Urinary bladder (tissue), 4 donors: ENCODE results near the gene SLC9C2. TPM values are rescaled to one million over a fixed set of nuclear protein-coding genes. Genes with fewer than 3 reads are reported as not detected.

ENCODE experiments used
- DNase-seq: peaks from one replicate; pipeline ENCODE4 v3.0.0-alpha.2; 2015; ENCODE audit errors: extremely low spot score
- H3K27ac ChIP-seq: one replicate; pipeline ENCODE4 v1.5.1; 2013; ENCODE audit warnings: low read depth, mild to moderate bottlenecking, moderate library complexity
- H3K36me3 ChIP-seq: one replicate; pipeline ENCODE4 v1.6.1; 2013; ENCODE audit warnings: mild to moderate bottlenecking, moderate library complexity; ENCODE audit not compliant: insufficient read depth
- H3K4me1 ChIP-seq: one replicate; pipeline ENCODE4 v1.6.1; 2013; ENCODE audit warnings: mild to moderate bottlenecking, moderate library complexity; ENCODE audit not compliant: insufficient read depth
- H3K4me3 ChIP-seq: one replicate; pipeline ENCODE4 v1.5.1; 2013; ENCODE audit warnings: low read depth, low read length
- WGBS: extraction: QIAGEN DNeasy Blood & Tissue Kit; methylation state at CpG from one replicate; pipeline ENCODE4 v1.1.7; 2013; 5-methylcytosine and 5-hydroxymethylcytosine counted together
- polyA plus RNA-seq: library from polyadenylated mRNA; stranded (reverse); fragments of 200-250 nt; gene quantifications from one replicate; pipeline ENCODE4 v1.2.3, GENCODE V29; 2013
- total RNA-seq: library from RNA; depleted of rRNA; stranded (reverse); fragments of >200 nt; gene quantifications from one replicate; pipeline ENCODE4 v1.2.3, GENCODE V29; 2014
- donor health status: healthy with polysubstance abuse.
- donor health status: healthy.

The SLC9C2 gene
- total and polyA plus RNA-seq, 2 donors: not detected

GRCh38 chr1:173562813-173563212 is 40.1 kb downstream of the SLC9C2 start:
- DNase-seq: no peak
- no peak overlapping the region for H3K27ac ChIP-seq
- H3K4me3 ChIP-seq: no peak overlapping the region
- WGBS: 67% methylated on average over 6 of the region's 6 CpGs
- no peaks in the 10 kb centered on the region for H3K4me1 ChIP-seq
- H3K36me3 ChIP-seq: no peaks in the 10 kb centered on the region

- DNase-seq: no peak
- 64% methylated on average over 1 of the region's 1 CpG for WGBS
- H3K27ac ChIP-seq: no peak overlapping the region
These were observed 41.6 kb downstream of the SLC9C2 start for GRCh38 chr1:173561263-173561662.

GRCh38 chr1:173560285-173560880 is 42.5 kb downstream of the SLC9C2 start:
- Histone ChIP-seq H3K4me1 (no peaks in the 10 kb centered on the region), H3K36me3 (no peaks in the 10 kb centered on the region), H3K4me3 (no peak overlapping the region), H3K27ac (no peak overlapping the region)
- WGBS: 90% methylated on average over 3 of the region's 3 CpGs
- no peak for DNase-seq

More at GRCh38 chr1:173561263-173561662, 41.6 kb downstream of the SLC9C2 start:
- H3K36me3 ChIP-seq: no peaks in the 10 kb centered on the region
- no peak overlapping the region for H3K4me3 ChIP-seq
- H3K4me1 ChIP-seq: no peaks in the 10 kb centered on the region

GRCh38 chr1:173555651-173556305 is 47.1 kb downstream of the SLC9C2 start:
- WGBS: 61% methylated on average over 5 of the region's 5 CpGs
- Histone ChIP-seq H3K36me3 (no peaks in the 10 kb centered on the region), H3K27ac (no peak overlapping the region), H3K4me3 (no peak overlapping the region), H3K4me1 (no peaks in the 10 kb centered on the region)
- DNase-seq: no peak

GRCh38 chr1:173554541-173555250 is 48.2 kb downstream of the SLC9C2 start:
- WGBS: 88% methylated on average over 6 of the region's 6 CpGs
- Histone ChIP-seq H3K4me1 (no peaks in the 10 kb centered on the region), H3K27ac (no peak overlapping the region)

GRCh38 chr1:173554089-173554488 is 48.8 kb downstream of the SLC9C2 start:
- no peak overlapping the region for H3K4me3 ChIP-seq
- no peaks in the 10 kb centered on the region for H3K36me3 ChIP-seq
- DNase-seq: no peak
- 83% methylated on average over 4 of the region's 4 CpGs for WGBS
- no peak overlapping the region for H3K27ac ChIP-seq
- H3K4me1 ChIP-seq: no peaks in the 10 kb centered on the region

More at GRCh38 chr1:173554541-173555250, 48.2 kb downstream of the SLC9C2 start:
- no peak for DNase-seq
- H3K4me3 ChIP-seq: no peak overlapping the region
- H3K36me3 ChIP-seq: no peaks in the 10 kb centered on the region

GRCh38 chr1:173553312-173553711 is 49.6 kb downstream of the SLC9C2 start:
- H3K27ac ChIP-seq: no peak overlapping the region
- no peak for DNase-seq
- no peaks in the 10 kb centered on the region for H3K36me3 ChIP-seq
- H3K4me1 ChIP-seq: no peaks in the 10 kb centered on the region
- no peak overlapping the region for H3K4me3 ChIP-seq

- H3K36me3 ChIP-seq: no peaks in the 10 kb centered on the region
- DNase-seq: no peak
- H3K4me1 ChIP-seq: no peaks in the 10 kb centered on the region
- H3K27ac ChIP-seq: no peak overlapping the region
- no peak overlapping the region for H3K4me3 ChIP-seq
- 86% methylated on average over 3 of the region's 3 CpGs for WGBS
These were observed 51.2 kb downstream of the SLC9C2 start for GRCh38 chr1:173551699-173552098.

- Histone ChIP-seq H3K36me3 (no peaks in the 10 kb centered on the region), H3K4me3 (no peak overlapping the region), H3K27ac (no peak overlapping the region), H3K4me1 (no peaks in the 10 kb centered on the region)
- 80% methylated on average over 2 of the region's 2 CpGs for WGBS
- no peak for DNase-seq
These were observed 53.1 kb downstream of the SLC9C2 start for GRCh38 chr1:173549813-173550212.

GRCh38 chr1:173545688-173546087 is 57.2 kb downstream of the SLC9C2 start:
- H3K27ac ChIP-seq: no peak overlapping the region
- DNase-seq: no peak
- no peaks in the 10 kb centered on the region for H3K4me1 ChIP-seq
- no peaks in the 10 kb centered on the region for H3K36me3 ChIP-seq
- H3K4me3 ChIP-seq: no peak overlapping the region
- WGBS: 83% methylated on average over 3 of the region's 3 CpGs

- Histone ChIP-seq H3K36me3 (no peaks in the 10 kb centered on the region), H3K4me1 (no peaks in the 10 kb centered on the region), H3K4me3 (no peak overlapping the region), H3K27ac (no peak overlapping the region)
- DNase-seq: no peak
These were observed 66.6 kb downstream of the SLC9C2 start for GRCh38 chr1:173536223-173536622.

GRCh38 chr1:173532237-173532636 is 70.6 kb downstream of the SLC9C2 start:
- H3K36me3 ChIP-seq: no peaks in the 10 kb centered on the region
- no peak overlapping the region for H3K4me3 ChIP-seq
- DNase-seq: no peak
- no peak overlapping the region for H3K27ac ChIP-seq
- no peaks in the 10 kb centered on the region for H3K4me1 ChIP-seq

- DNase-seq: no peak
- no peaks in the 10 kb centered on the region for H3K4me1 ChIP-seq
- 61% methylated on average over 4 of the region's 4 CpGs for WGBS
- H3K4me3 ChIP-seq: no peak overlapping the region
- no peak overlapping the region for H3K27ac ChIP-seq
- no peaks in the 10 kb centered on the region for H3K36me3 ChIP-seq
These were observed 71.8 kb downstream of the SLC9C2 start for GRCh38 chr1:173530795-173531693.
